ENCODE data around the gene C1orf56. TPM values are rescaled to one million over a fixed set of nuclear protein-coding genes. Genes with fewer than 3 reads are reported as not detected.

The C1orf56 gene
- total RNA-seq, 4 donors from 2014 or later, result 1.3 to 2.5 (median 1.4) TPM; not detected in 1

- H3K27me3 ChIP-seq, result no peaks in the 10 kb centered on the region
- no peaks in the 10 kb centered on the region for H3K36me3 ChIP-seq
- TF ChIP-seq POLR2A (IDR thresholded peaks at IDR 0.05), result no peak
- TF ChIP-seq CTCF (IDR thresholded peaks at IDR 0.05), result no peak
- H3K27ac ChIP-seq, result no peak overlapping the region
- H3K9me3 ChIP-seq, result no peaks in the 10 kb centered on the region
- no peak overlapping the region for H3K4me3 ChIP-seq
- H3K4me1 ChIP-seq, result peaks cover 4 to 69% (median 12%) of the 10 kb centered on the region in 4 donors
- no peak for DNase-seq
These were observed 37.2 kb upstream of the C1orf56 start for GRCh38 chr1:151010346-151010726.

- H3K27ac ChIP-seq, result peak overlapping the region in 1 of 4 donors; percentile 12
- TF ChIP-seq CTCF (IDR thresholded peaks at IDR 0.05) (no peak), POLR2A (IDR thresholded peaks at IDR 0.05) (no peak)
- peaks cover 4 to 67% (median 12%) of the 10 kb centered on the region in 4 donors for H3K4me1 ChIP-seq
- no peak for DNase-seq
- no peak overlapping the region for H3K4me3 ChIP-seq
- no peaks in the 10 kb centered on the region for H3K36me3 ChIP-seq
- no peaks in the 10 kb centered on the region for H3K27me3 ChIP-seq
- H3K9me3 ChIP-seq, result no peaks in the 10 kb centered on the region
These were observed 36.2 kb upstream of the C1orf56 start for GRCh38 chr1:151011154-151011850.

GRCh38 chr1:151012684-151013471 is 34.7 kb upstream of the C1orf56 start:
- Histone ChIP-seq H3K27ac (peak overlapping the region in 3 of 4 donors; percentile 51 to 89 (median 82)), H3K27me3 (no peaks in the 10 kb centered on the region), H3K4me3 (no peak overlapping the region), H3K4me1 (peaks cover 4 to 56% (median 7%) of the 10 kb centered on the region in 4 donors), H3K9me3 (no peaks in the 10 kb centered on the region), H3K36me3 (no peaks in the 10 kb centered on the region)
- TF ChIP-seq CTCF (IDR thresholded peaks at IDR 0.05) (peak in 1 of 6 experiments; percentile 6), POLR2A (IDR thresholded peaks at IDR 0.05) (peak; percentile 37 to 55)
- DNase-seq, result peak in 2 of 3 donors; percentile 72 to 73

GRCh38 chr1:151013518-151013917 is 34.0 kb upstream of the C1orf56 start:
- peaks cover 0 to 6% (median 0%) of the 10 kb centered on the region in 3 donors for H3K36me3 ChIP-seq
- no peak for DNase-seq
- peak overlapping the region in 3 of 4 donors; percentile 51 to 89 (median 82) for H3K27ac ChIP-seq
- TF ChIP-seq CTCF (IDR thresholded peaks at IDR 0.05), result peak in 1 of 6 experiments; percentile 6
- no peak for TF ChIP-seq POLR2A (IDR thresholded peaks at IDR 0.05)
- H3K27me3 ChIP-seq, result no peaks in the 10 kb centered on the region
- no peak overlapping the region for H3K4me3 ChIP-seq
- H3K4me1 ChIP-seq, result peaks cover 4 to 54% (median 7%) of the 10 kb centered on the region in 4 donors
- H3K9me3 ChIP-seq, result no peaks in the 10 kb centered on the region

GRCh38 chr1:151024540-151025146 is 22.9 kb upstream of the C1orf56 start:
- DNase-seq, result peak; percentile 71 to 95 (median 92)
- Histone ChIP-seq H3K27me3 (no peaks in the 10 kb centered on the region), H3K36me3 (peaks cover 0 to 60% (median 0%) of the 10 kb centered on the region in 3 donors), H3K27ac (no peak overlapping the region), H3K4me3 (no peak overlapping the region), H3K4me1 (peaks cover 0 to 5% (median 0%) of the 10 kb centered on the region in 4 donors), H3K9me3 (no peaks in the 10 kb centered on the region)
- TF ChIP-seq CTCF (IDR thresholded peaks at IDR 0.05) (peak; percentile 53 to 76 (median 63)), POLR2A (IDR thresholded peaks at IDR 0.05) (no peak)

Measured in Peyer's patch (tissue), 4 donors.